Measurements from ENCODE around the gene SEC24D. TPM values are rescaled to one million over a fixed set of nuclear protein-coding genes. Genes with fewer than 3 reads are reported as not detected.

The SEC24D gene
- total RNA-seq, 1 experiment from 2014 or later, result 13.4 TPM

- ChIA-PET CTCF (no interaction called here), POLR2A (interaction anchor here (0.7 kb wide), 1 partner anchor 235 kb away, joined by 3 read pairs; no protein-coding TSS in a partner anchor)
- Histone ChIP-seq H3K4me3 (ENCODE audit: low read depth in 2 of 2, low read length in 2 of 2) (no peak overlapping the region), H3K36me3 (ENCODE audit: control insufficient read depth, insufficient read depth, low read length) (no peaks in the 10 kb centered on the region), H3K4me1 (ENCODE audit: control insufficient read depth, insufficient read depth, low read length) (no peaks in the 10 kb centered on the region; the same call in 1 of the 2 replicates), H3K27me3 (ENCODE audit: control insufficient read depth, insufficient read depth, low read length) (no peaks in the 10 kb centered on the region), H3K27ac (ENCODE audit: low read length) (no peak overlapping the region), H3K9me3 (ENCODE audit: control insufficient read depth, insufficient read depth, low read depth, low read length) (no peaks in the 10 kb centered on the region)
- ATAC-seq (no peak), DNase-seq (ENCODE audit: low read depth, low spot score) (no peak)
- intact Hi-C loops (cut with micrococcal nuclease; ENCODE audit: unreplicated experiment) (no loop called here), in situ Hi-C loops (cut with HindIII; ENCODE audit: low pct_unique_long_range_greater_than_20kb, low sequenced_read_pairs) (no loop called here)
- no TSS peak for BruUV-seq (replicated peaks)
- TF ChIP-seq SIN3A (IDR thresholded peaks at IDR 0.05; ENCODE audit: borderline replicate concordance, insufficient read depth, low read depth, low read length) (no peak), TCF7L2 (IDR thresholded peaks at IDR 0.05; ENCODE audit: low read depth, low read length) (no peak), CTCF (IDR thresholded peaks at IDR 0.05) (no peak), REST (IDR thresholded peaks at IDR 0.05; ENCODE audit: insufficient read depth in 1 of 2, low read depth in 2 of 2, low read length in 1 of 2) (no peak)
Observed at GRCh38 chr4:118757761-118758251, 78.1 kb downstream of the SEC24D start.

DNA sequence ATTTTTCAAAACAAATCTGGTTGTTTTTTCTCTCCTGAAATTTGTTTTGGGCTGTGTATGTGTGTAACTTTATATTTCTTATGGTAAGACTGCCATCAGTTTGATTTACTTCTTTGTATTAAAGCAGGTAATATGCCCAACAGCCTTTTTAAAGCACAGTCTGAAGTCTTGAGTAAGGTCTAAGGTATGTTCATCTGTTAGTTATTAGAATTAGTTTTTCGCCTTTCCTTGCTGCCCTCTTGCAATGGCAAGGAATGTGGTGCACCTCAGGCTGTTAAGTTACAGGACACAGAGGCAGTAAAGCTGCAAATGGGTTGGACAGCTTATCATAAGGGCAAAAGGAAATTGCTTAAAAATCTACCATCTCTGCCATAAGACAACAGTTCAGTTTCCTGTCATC, 79.0 kb downstream of the SEC24D start:
- Histone ChIP-seq H3K36me3 (ENCODE audit: control insufficient read depth, insufficient read depth, low read length) (no peaks in the 10 kb centered on the region), H3K27ac (ENCODE audit: low read length) (no peak overlapping the region), H3K27me3 (ENCODE audit: control insufficient read depth, insufficient read depth, low read length) (no peaks in the 10 kb centered on the region), H3K9me3 (ENCODE audit: control insufficient read depth, insufficient read depth, low read depth, low read length) (no peaks in the 10 kb centered on the region), H3K4me3 (ENCODE audit: low read depth in 2 of 2, low read length in 2 of 2) (no peak overlapping the region), H3K4me1 (ENCODE audit: control insufficient read depth, insufficient read depth, low read length) (no peaks in the 10 kb centered on the region; the same call in 1 of the 2 replicates)
- ATAC-seq (no peak), DNase-seq (ENCODE audit: low read depth, low spot score) (no peak)
- TF ChIP-seq REST (IDR thresholded peaks at IDR 0.05; ENCODE audit: insufficient read depth in 1 of 2, low read depth in 2 of 2, low read length in 1 of 2), result no peak
- no TSS peak for BruUV-seq (replicated peaks)
- in situ Hi-C loops (cut with HindIII; ENCODE audit: low pct_unique_long_range_greater_than_20kb, low sequenced_read_pairs) (no loop called here), intact Hi-C loops (cut with micrococcal nuclease; ENCODE audit: unreplicated experiment) (no loop called here)
- POLR2A ChIA-PET, result no interaction called here
- CTCF ChIA-PET, result no interaction called here

All from Panc1 (cell line).